ENCODE data around the gene CBLN1.

DNA sequence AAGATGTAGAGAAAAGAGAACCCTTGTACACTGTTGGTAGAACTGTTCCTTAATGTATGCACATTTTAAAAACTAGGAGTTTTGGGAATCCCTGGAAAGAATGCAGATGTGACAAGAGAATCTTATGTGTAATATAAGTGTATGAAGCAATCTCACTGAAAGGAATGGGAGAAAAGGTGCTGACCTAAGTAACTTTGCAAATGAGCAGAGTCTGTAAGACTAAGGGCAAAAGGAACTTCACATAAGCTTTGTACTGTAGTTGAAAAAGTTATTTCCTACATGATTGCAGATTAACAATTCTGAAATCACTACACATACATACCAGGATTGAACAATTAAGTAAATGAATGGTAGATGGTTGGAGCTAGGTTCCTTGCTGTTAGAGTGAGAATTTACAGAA, 22.3 kb downstream of the CBLN1 start:
- TF ChIP-seq CTCF (IDR thresholded peaks at IDR 0.05; ENCODE audit: low read depth, low read length) (no peak), EZH2phosphoT487 (IDR thresholded peaks at IDR 0.05; ENCODE audit: low read depth) (no peak)
